Urothelium cell line (cell line): Measurements from ENCODE around the gene ERFL.
"Not testable (repeated sequence)": the region's sequence is repeated elsewhere in the genome, so short reads cannot be mapped to it uniquely, and the experiment has no call there.

Experiments used
- DNase-seq: peaks from one replicate; pipeline ENCODE4 v3.0.0; 2011; ENCODE audit warnings: low spot score, mixed read lengths
- FAIRE-seq: peaks from 2 replicates; lab custom pipeline; 2011; peaks lifted over from hg19 to GRCh38; lab: Jason Lieb, UNC

ERFL gene

GRCh38 chr19:41879670-41880328 lies 48.5 kb downstream of the ERFL start:
- FAIRE-seq (no peak), DNase-seq (no peak)

DNA sequence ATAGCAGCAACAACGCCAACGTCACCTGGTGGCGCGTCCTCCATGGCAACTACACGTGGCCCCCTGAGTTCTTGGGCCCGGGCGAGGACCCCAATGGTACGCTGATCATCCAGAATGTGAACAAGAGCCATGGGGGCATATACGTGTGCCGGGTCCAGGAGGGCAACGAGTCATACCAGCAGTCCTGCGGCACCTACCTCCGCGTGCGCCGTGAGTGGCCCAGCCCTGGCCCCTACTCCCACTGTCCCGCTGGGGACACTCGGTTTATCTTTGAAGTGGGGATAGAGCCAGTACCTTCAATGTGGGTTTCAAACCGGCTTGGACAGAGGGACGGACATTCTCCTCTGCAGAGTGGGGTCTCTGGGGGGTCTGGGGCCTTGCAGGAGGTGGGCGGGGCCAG lies 49.2 kb downstream of the ERFL start:
- DNase-seq, result no peak
- no peak for FAIRE-seq

DNA sequence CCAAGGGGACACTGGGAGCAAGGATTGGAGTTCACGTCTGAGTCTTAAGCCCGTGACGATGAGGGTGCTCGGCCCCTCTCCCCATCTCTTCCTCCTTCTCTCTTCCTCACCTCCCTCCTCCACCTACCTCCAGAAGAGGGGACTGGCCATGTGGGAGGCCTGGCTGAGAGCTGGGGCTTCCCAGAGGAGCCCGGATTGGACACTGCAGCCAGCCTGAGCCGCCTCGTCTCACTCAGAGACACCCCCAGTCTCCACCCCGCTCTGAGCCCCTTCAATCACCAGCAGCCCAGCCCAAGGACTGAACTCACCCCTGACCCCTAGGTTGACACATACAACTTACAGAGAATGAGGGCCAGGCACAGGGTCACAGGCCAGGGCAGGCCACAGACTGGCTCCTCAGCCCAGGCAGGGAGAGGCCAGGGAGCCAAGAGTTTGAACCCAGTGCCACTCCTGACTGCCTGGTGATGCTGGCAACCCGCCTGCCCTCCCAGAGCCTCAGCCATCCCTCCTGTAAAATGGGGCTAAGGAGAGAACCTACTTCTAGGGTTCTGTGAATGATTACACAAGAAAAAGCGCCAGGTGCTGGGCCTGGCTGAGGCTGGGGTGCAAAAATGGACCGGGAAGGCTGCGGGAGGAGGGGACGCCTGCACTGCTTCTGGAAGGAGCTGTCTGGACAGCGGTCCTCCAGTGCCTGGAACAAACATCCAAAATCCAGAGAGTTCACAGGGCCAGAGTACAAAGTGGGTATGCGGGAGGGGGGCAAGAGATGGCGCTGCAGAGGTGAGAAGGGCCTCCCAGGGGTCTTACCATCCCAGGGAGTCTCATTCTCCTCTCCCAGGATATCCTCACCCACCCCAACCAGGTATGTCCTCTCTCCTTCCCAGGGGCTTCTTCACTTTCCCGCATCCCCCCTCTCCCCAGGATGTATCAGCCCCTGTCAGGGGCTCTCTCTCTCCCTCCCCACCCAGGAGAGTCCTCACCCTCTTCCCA lies 50.0 kb downstream of the ERFL start:
- FAIRE-seq (no peak), DNase-seq (no peak)

DNA sequence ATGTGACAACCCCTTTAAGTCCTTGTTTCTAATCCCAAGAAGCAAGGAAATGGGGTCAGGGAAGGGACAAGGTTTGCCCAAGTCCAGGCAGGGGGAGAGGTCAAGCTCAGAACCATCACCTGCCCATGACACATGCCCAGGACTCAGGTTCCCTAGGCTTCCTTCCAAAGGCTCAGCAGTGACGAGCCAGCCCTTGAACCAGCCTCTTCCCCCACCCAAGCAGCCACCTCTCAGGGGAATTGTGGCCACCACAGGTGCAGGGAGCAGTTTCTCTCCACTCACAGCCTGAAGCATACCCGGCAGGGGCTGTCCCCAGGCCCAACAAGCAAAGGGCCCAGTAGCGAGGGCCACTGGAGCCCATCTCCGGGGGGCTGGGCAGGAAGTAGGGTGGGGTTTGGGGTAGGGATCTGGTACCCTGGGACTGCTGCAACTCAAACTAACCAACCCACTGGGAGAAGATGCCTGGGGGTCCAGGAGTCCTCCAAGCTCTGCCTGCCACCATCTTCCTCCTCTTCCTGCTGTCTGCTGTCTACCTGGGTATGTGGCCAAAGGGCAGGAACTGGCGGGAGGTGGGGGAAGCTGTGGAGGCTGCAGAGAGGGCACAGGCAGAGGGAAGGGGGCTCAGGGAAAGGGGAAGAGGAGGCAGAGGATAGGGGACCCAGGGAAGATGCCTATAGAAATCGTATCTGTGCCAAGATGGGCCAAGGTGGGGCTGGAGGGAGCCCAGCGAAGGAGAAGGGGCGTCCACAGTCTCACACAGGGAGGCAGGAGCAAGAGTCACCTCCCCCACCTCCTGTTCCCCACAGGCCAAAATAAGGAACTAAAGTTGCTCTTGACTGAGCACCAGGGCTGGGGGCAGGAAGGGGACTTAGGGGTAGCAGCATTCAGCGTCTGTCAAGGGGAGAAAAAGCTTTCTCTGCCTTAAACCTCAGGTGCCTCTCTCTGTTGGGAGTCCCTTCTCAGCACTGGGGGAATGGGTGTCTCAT lies 51.1 kb downstream of the ERFL start, which contains the start of gene CD79A:
Gene CD79A (plus strand): TSS at position 433 of the 986 bp plus-strand sequence. CDS start 26 bp downstream, at position 459.
- DNase-seq (no peak), FAIRE-seq (no peak)

- not testable (repeated sequence) for FAIRE-seq, DNase-seq
Observed at GRCh38 chr19:41875973-41876372, 52.3 kb downstream of the ERFL start.

DNA sequence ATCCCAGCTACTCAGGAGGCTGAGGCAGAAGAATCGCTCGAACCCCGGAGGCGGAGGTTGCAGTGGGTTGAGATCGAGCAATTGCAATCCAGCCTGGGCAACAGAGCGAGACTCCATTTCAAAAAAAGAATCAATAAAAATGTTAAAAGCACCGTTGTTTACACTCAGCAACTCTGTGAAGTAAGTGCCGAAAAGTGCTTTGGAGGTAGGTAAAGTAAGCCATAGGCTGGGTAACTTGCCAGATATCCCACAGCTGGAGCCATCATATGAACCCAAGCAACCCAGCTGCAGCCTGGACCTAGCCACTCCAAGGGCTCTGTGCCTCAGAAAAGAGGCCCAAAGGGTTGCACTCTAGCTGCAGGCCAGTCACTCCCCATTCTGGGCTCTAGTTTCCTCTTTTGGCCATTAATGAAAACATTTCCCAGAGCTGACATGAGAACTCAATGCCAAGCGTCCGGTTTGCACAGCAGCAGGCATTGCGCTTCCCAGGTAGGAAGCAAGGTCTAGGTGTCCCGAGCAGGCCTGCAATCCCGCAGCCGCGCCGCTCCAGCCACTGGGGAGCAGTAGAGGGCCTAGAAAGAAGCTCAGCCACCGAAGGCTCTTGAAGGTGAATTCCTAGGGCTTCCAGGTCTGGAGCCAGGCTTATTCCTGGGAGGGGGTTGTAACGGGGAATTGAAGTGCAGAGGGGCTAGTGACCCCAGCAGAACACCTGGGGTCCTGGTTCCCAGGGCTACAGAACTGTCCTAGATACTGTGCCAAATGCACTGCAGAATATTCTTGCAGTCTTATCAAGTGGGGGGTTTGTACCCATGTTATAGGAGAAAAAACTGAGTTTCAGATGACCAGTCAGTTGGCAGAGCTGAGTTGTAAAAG lies 55.2 kb downstream of the ERFL start:
- DNase-seq (peak; percentile 57), FAIRE-seq (no peak)

DNA sequence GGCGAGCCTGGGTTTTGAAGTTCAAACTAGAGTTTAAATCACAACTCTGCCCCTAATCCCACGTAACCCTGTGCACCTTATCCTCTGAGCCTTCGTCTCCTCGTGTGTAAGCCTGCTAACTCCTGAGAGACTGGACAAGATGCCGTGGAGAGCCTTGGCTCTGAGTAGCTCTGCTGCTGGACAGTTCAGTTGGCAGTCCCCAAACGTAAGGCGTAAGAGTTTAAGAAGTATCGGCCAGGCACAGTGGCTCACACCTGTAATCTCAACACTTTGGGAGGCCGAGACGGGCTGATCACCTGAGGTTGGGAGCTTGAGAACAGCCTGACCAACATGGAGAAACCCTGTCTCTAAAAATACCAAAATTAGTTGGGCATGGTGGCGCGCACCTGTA lies 55.9 kb downstream of the ERFL start:
- FAIRE-seq (no peak), DNase-seq (no peak)

GRCh38 chr19:41871573-41872383 lies 56.5 kb downstream of the ERFL start:
- FAIRE-seq (no peak), DNase-seq (no peak)

GRCh38 chr19:41870401-41870873 lies 57.8 kb downstream of the ERFL start:
- DNase-seq, result no peak
- no peak for FAIRE-seq

GRCh38 chr19:41869374-41869955 lies 58.8 kb downstream of the ERFL start:
- DNase-seq (no peak), FAIRE-seq (no peak)

- FAIRE-seq, result no peak
- no peak for DNase-seq
Observed at GRCh38 chr19:41868989-41869300, 59.3 kb downstream of the ERFL start.

- FAIRE-seq (no peak), DNase-seq (no peak)
Observed at GRCh38 chr19:41868120-41868988, 59.9 kb downstream of the ERFL start.

DNA sequence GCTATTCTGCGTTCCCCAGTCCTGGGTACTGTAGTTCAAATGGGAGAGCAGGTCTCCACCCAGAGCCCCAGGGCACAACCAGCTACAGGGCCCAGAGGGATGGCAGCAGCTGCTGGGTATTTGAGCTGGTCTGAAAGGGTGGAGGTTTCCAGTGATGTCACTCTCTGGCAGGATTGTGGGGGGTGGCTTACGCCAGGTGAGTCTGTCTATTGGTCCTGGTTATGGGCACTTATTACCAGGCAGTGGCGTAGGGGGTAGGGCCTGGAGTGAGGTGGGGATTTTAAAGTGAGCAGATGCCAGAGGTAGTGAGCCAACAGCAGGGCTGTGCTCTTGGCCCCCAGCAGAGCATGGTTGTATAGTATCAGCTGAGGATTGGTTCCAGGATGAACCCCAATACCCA lies 62.0 kb downstream of the ERFL start:
- FAIRE-seq, result no peak
- DNase-seq, result no peak

- no peak for DNase-seq
- FAIRE-seq, result no peak
Observed at GRCh38 chr19:41864374-41864773, 63.9 kb downstream of the ERFL start.

- DNase-seq (no peak), FAIRE-seq (no peak)
Observed at GRCh38 chr19:41863209-41863931, 64.9 kb downstream of the ERFL start.

- DNase-seq (no peak), FAIRE-seq (no peak)
Observed at GRCh38 chr19:41862445-41862986, 65.7 kb downstream of the ERFL start.

DNA sequence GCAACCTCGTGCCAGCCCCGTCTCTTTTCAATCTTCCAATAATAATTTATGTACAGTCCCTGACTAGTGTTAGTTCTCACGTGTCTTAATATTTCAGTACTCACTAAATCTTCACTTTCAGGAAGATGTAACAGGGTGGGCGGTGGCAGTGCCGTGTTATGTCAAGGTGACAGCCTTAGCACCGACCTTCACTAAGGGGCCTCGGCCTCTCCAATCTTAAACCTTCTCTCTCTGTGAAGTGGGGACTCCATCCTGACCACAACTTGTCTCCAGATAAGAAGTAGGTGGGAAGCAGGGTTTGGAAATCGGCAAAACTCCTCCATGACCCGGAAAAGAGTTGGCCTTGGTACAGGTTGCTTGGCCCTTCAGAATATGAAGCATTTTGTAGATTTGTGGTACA lies 66.4 kb downstream of the ERFL start:
- FAIRE-seq, result no peak
- no peak for DNase-seq
